Lung (tissue), 12 donors: Measurements from ENCODE around the gene WAS. TPM values are rescaled to one million over a fixed set of nuclear protein-coding genes. Genes with fewer than 3 reads are reported as not detected.

Experiments used
- ATAC-seq: fragments of 200-7000 bp; cut with Tn5 transposase; one replicate; pipeline ENCODE4 v1.9.1; 2020; ENCODE audit warnings: moderate number of reproducible peaks; ENCODE audit not compliant: insufficient read depth, low FRiP score
- DNase-seq, 3 donors: peaks; one replicate each; pipeline ENCODE4 v3.0.0-alpha.2; 2013 to 2017
- H3K27ac ChIP-seq, 2 donors: one replicate each; pipeline ENCODE4 v1.5.1; 2013; ENCODE audit warnings: mild to moderate bottlenecking in 2 of 2, moderate library complexity in 2 of 2, control low read depth in 1 of 2, inconsistent platforms in 1 of 2, low read depth in 1 of 2, low read length in 1 of 2
- H3K27me3 ChIP-seq, 3 donors: one replicate each; pipeline ENCODE4 v1.5.1; 2013; ENCODE audit warnings: low read length in 2 of 3; ENCODE audit not compliant: control insufficient read depth in 3 of 3, insufficient read depth in 3 of 3
- H3K36me3 ChIP-seq, 4 donors: one replicate each; pipeline ENCODE4 v1.5.1; 2013; ENCODE audit warnings: low read length in 4 of 4, mild to moderate bottlenecking in 1 of 4, moderate library complexity in 1 of 4; ENCODE audit not compliant: control insufficient read depth in 4 of 4, insufficient read depth in 4 of 4
- H3K4me1 ChIP-seq, 5 donors: one replicate each; pipeline ENCODE4 v1.5.1; 2013; ENCODE audit warnings: low read length in 5 of 5, mild to moderate bottlenecking in 2 of 5, moderate library complexity in 1 of 5; ENCODE audit not compliant: control insufficient read depth in 5 of 5, insufficient read depth in 5 of 5
- H3K4me3 ChIP-seq: one replicate; pipeline ENCODE4 v1.5.1; 2013; ENCODE audit warnings: mild to moderate bottlenecking, control low read depth, moderate library complexity
- H3K9ac ChIP-seq, 2 donors: one replicate each; pipeline ENCODE4 v1.5.1; 2013; ENCODE audit warnings: low read length in 2 of 2, control low read depth in 1 of 2; ENCODE audit not compliant: insufficient read depth in 1 of 2
- H3K9me3 ChIP-seq, 4 donors: one replicate each; pipeline ENCODE4 v1.5.1; 2013; ENCODE audit warnings: low read length in 3 of 4, mild to moderate bottlenecking in 1 of 4, moderate library complexity in 1 of 4; ENCODE audit not compliant: control insufficient read depth in 4 of 4, insufficient read depth in 3 of 4
- CTCF ChIP-seq: IDR thresholded peaks from 2 replicates; pipeline ENCODE4 v1.5.1; 2012; ENCODE audit warnings: mild to moderate bottlenecking; ENCODE audit errors: control extremely low read depth, extremely low read depth
- WGBS, 2 donors: extraction: QIAGEN DNeasy Blood & Tissue Kit; methylation state at CpG; one replicate each; pipeline ENCODE4 v1.1.7; 2013; 5-methylcytosine and 5-hydroxymethylcytosine counted together
- polyA plus RNA-seq, 2 donors: library from polyadenylated mRNA; stranded (reverse); fragments of 200-250 nt; gene quantifications; one replicate each; pipeline ENCODE4 v1.2.1, GENCODE V29; 2013
- total RNA-seq, 2 donors: library from RNA; depleted of rRNA in 1 of 2; stranded (reverse); fragments of >200 nt in 1 of 2; gene quantifications; one replicate each; pipeline ENCODE4 v1.2.1, GENCODE V29; 2014 to 2021
- donor health status: control.
- donor health status: control.
- donor health status: Bipolar disorder and iron deficiency.
- donor health status: healthy.
- donor health status: DM: yes; HTN: yes; CAD: no.

WAS gene
- total and polyA plus RNA-seq, 4 donors = 8.1 to 61.5 (median 26.0) TPM

DNA sequence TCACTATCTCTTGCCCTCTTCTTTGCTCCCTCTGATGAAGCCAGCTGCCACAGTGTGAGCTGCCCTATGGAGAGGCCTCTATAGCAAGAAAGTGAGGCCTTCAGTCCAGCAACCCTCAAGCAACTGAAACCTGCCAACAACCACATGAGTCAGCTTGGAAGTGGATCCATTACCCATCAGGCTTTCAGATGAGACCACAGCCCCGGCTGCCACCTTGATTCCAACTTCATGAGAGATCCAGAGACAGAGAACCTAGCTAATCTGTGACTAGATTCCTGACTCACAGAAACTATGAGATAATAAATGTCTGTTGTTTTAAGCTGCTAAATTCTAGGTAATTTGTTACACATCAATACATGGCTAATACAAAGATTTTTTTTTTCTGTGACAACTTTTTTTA, 20.4 kb upstream of the WAS start:
- no peaks in the 10 kb centered on the region for H3K27me3 ChIP-seq
- ATAC-seq (no peak), DNase-seq (no peak)
- no peak overlapping the region for H3K27ac ChIP-seq
- WGBS, 2 donors = 63 to 100% methylated on average over 1 of the region's 1 CpG
- no peaks in the 10 kb centered on the region for H3K4me1 ChIP-seq
- H3K4me3 ChIP-seq = no peak overlapping the region
- TF ChIP-seq CTCF = no peak
- no peak overlapping the region for H3K9ac ChIP-seq
- H3K9me3 ChIP-seq = peaks cover 0 to 5% (median 0%) of the 10 kb centered on the region in 4 donors
- no peaks in the 10 kb centered on the region for H3K36me3 ChIP-seq

GRCh38 chrX:48664156-48664555, 19.4 kb upstream of the WAS start:
- H3K9me3 ChIP-seq = peaks cover 0 to 5% (median 0%) of the 10 kb centered on the region in 4 donors
- H3K4me3 ChIP-seq = no peak overlapping the region
- DNase-seq (no peak), ATAC-seq (no peak)
- H3K4me1 ChIP-seq = no peaks in the 10 kb centered on the region
- no peaks in the 10 kb centered on the region for H3K36me3 ChIP-seq
- H3K27me3 ChIP-seq = no peaks in the 10 kb centered on the region
- WGBS, 2 donors = 83 to 95% methylated on average over 1 of the region's 1 CpG
- no peak overlapping the region for H3K9ac ChIP-seq
- TF ChIP-seq CTCF = no peak
- no peak overlapping the region for H3K27ac ChIP-seq

DNA sequence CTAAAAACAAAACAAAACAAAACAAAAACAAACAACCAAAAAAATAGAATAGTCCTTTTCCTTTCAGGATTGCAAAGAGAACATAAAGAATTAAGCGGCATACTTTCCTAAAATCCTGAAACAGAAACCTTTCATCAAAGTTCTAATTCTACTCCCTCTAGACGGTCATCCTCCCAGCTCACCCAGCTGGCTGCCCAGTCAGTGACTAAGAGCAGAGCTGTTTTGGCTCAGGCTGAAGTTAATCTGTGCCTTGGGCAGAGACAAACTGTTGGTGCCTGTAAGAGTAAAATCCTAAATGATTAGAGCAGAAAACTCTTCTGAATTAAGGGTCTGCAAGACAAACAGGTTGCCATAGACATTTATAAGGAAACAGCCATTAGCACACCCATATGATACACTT, 17.6 kb upstream of the WAS start:
- 80 to 87% methylated on average over 2 of the region's 2 CpGs for WGBS, 2 donors
- Histone ChIP-seq H3K9ac (no peak overlapping the region), H3K4me3 (no peak overlapping the region), H3K36me3 (no peaks in the 10 kb centered on the region), H3K27me3 (no peaks in the 10 kb centered on the region), H3K9me3 (peaks cover 0 to 3% (median 0%) of the 10 kb centered on the region in 4 donors), H3K27ac (no peak overlapping the region), H3K4me1 (no peaks in the 10 kb centered on the region)
- ATAC-seq (no peak), DNase-seq (no peak)
- TF ChIP-seq CTCF = no peak

DNA sequence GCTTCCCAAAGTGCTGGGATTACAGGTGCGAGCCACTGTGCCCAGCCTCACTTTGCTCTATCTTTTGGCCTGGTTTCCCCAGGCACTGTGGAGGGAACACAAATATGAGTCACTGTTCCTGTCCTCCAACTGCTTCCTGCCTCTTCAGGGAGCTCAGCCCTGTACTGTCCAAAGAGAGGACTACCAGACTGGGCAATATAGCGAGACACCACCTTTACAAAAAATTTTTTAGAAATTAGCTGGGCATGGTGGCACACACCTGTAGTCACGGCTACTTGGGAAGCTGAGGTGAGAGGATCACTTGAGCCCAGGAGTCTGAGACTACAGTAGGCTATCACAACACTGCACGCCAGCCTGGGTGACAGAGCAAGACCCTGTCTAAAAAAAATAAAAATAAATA, 16.9 kb upstream of the WAS start:
- H3K9ac ChIP-seq = no peak overlapping the region
- DNase-seq = no peak
- H3K4me3 ChIP-seq = no peak overlapping the region
- no peak for TF ChIP-seq CTCF
- peaks cover 0 to 3% (median 0%) of the 10 kb centered on the region in 4 donors for H3K9me3 ChIP-seq
- H3K4me1 ChIP-seq = no peaks in the 10 kb centered on the region
- H3K36me3 ChIP-seq = no peaks in the 10 kb centered on the region
- H3K27me3 ChIP-seq = peaks cover 0 to 3% (median 0%) of the 10 kb centered on the region in 3 donors
- H3K27ac ChIP-seq = no peak overlapping the region
- WGBS, 2 donors = 77 to 93% methylated on average over 4 of the region's 4 CpGs
- no peak for ATAC-seq
